Right atrium auricular region (tissue), 2 donors: ENCODE results near the gene POC5. TPM values are rescaled to one million over a fixed set of nuclear protein-coding genes. Genes with fewer than 3 reads are reported as not detected.
A peak's percentile ranks its signal among the peaks of the same experiment; 100 is the strongest.

Source experiments
- DNase-seq: peaks from one replicate; pipeline ENCODE4 v3.0.0-alpha.2; 2019; ENCODE audit warnings: low spot score
- H3K27ac ChIP-seq, 2 donors: fragments of 200-600 bp; sonication (generic); 1 replicate in 1 of 2; 2 replicates in 1 of 2; pipeline ENCODE4 v1.5.1; 2016 to 2019
- H3K27me3 ChIP-seq, 2 donors: fragments of 200-600 bp; sonication (generic); one replicate each; pipeline versions ENCODE4 v1.5.1 to v1.6.0; 2017 to 2019
- H3K36me3 ChIP-seq: fragments of 200-600 bp; sonication (generic); one replicate; pipeline ENCODE4 v1.5.1; 2016
- H3K4me1 ChIP-seq, 2 donors: fragments of 200-600 bp; sonication (generic); one replicate each; pipeline versions ENCODE4 v1.5.1 to v1.6.0; 2017 to 2019
- H3K4me3 ChIP-seq, 2 donors: fragments of 200-600 bp; sonication (generic); 1 replicate in 1 of 2; 2 replicates in 1 of 2; pipeline ENCODE4 v1.5.1; 2017 to 2019; ENCODE audit warnings: mild to moderate bottlenecking in 1 of 2, moderate library complexity in 1 of 2
- H3K9me3 ChIP-seq, 2 donors: fragments of 200-600 bp; sonication (generic); one replicate each; pipeline ENCODE4 v1.5.1; 2019
- CTCF ChIP-seq, 2 donors: fragments of 200-600 bp; sonication (generic); IDR thresholded peaks; one replicate each; pipeline ENCODE4 v1.5.1; 2019; ENCODE audit warnings: antibody characterized with exemption in 2 of 2
- total RNA-seq, 2 donors: library from RNA; depleted of rRNA; stranded (reverse); fragments of >200 nt; gene quantifications; one replicate each; pipeline ENCODE4 v1.1.0, GENCODE V29; 2016

Gene POC5
- total RNA-seq, 2 donors from 2014 or later, result 2.8 to 12.6 TPM

- H3K27me3 ChIP-seq, result no peaks in the 10 kb centered on the region
- H3K4me1 ChIP-seq, result no peaks in the 10 kb centered on the region
- no peaks in the 10 kb centered on the region for H3K36me3 ChIP-seq
- no peak for DNase-seq
- peak; percentile 69 to 80 for TF ChIP-seq CTCF (IDR thresholded peaks at IDR 0.05)
- H3K4me3 ChIP-seq, result no peak overlapping the region
- H3K9me3 ChIP-seq, result no peaks in the 10 kb centered on the region
- no peak overlapping the region for H3K27ac ChIP-seq
Measured at GRCh38 chr5:75681125-75681830, 36.0 kb downstream of the POC5 start.

DNA sequence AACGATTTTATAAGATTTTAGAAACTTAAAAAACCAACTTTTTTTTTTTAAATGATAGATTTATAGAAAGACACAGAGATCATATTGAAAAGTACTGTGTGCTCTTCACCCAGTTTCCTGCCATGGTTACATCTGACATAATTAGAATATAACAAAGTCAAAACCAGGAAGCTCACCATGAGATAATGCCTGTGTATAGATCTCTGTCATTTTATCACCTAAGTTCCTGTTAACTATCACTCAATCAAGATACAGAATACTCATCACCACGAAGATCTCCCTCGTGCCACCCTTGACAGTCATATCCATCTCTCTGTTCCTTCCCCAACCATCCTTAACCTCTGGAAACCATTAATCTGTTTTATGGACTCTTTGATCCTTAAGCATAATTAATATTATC, 39.1 kb downstream of the POC5 start:
- H3K4me3 ChIP-seq, result no peak overlapping the region
- H3K36me3 ChIP-seq, result no peaks in the 10 kb centered on the region
- DNase-seq, result no peak
- H3K27me3 ChIP-seq, result no peaks in the 10 kb centered on the region
- no peaks in the 10 kb centered on the region for H3K9me3 ChIP-seq
- no peak for TF ChIP-seq CTCF (IDR thresholded peaks at IDR 0.05)
- no peak overlapping the region for H3K27ac ChIP-seq
- no peaks in the 10 kb centered on the region for H3K4me1 ChIP-seq

DNA sequence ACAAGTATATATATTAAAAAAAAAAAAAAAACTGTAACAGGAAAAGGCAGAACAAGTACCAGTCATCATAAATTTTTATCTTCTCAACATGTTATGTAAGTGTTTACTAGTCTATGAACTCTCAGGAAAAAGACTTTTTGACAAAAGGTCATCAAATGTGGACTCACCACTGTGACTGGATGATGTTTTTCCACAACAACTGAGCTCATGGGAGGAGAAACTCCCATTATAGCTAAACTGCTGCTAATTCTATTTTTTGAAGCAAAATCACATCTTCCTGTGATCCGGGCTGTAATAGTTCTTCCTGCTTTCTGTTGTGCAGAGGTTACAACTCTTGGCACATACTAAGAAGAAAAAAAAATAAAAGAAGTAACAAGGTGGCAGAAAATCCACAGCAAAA, 39.6 kb downstream of the POC5 start:
- DNase-seq, result no peak
- H3K36me3 ChIP-seq, result no peaks in the 10 kb centered on the region
- no peak for TF ChIP-seq CTCF (IDR thresholded peaks at IDR 0.05)
- H3K9me3 ChIP-seq, result no peaks in the 10 kb centered on the region
- H3K4me3 ChIP-seq, result no peak overlapping the region
- H3K27ac ChIP-seq, result no peak overlapping the region
- no peaks in the 10 kb centered on the region for H3K27me3 ChIP-seq
- H3K4me1 ChIP-seq, result no peaks in the 10 kb centered on the region

DNA sequence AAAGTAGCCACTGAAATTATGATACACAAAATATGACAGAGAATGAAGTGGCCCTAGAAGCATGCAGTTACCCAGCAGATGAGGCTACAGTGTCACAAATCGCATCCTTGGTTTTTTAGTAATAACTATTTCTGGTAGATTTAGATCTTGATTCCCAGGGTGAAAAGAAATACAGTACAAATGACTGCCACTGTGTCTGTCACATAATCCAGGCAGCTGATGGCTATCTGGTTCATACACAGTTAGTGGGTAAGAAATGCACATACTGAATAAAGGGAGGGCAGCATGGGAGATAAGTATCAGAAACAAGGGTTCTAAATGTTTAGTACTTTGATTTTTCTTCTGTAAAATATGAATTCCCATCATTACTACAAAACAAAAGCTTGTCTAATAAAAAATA, 41.5 kb downstream of the POC5 start:
- Histone ChIP-seq H3K4me3 (no peak overlapping the region), H3K27me3 (no peaks in the 10 kb centered on the region), H3K27ac (no peak overlapping the region), H3K4me1 (no peaks in the 10 kb centered on the region), H3K36me3 (no peaks in the 10 kb centered on the region), H3K9me3 (no peaks in the 10 kb centered on the region)
- no peak for DNase-seq
- no peak for TF ChIP-seq CTCF (IDR thresholded peaks at IDR 0.05)

- Histone ChIP-seq H3K27me3 (no peaks in the 10 kb centered on the region), H3K4me1 (peaks cover 0 to 11% of the 10 kb centered on the region in 2 donors), H3K27ac (no peak overlapping the region), H3K36me3 (no peaks in the 10 kb centered on the region), H3K4me3 (no peak overlapping the region), H3K9me3 (no peaks in the 10 kb centered on the region)
- no peak for TF ChIP-seq CTCF (IDR thresholded peaks at IDR 0.05)
- no peak for DNase-seq
Measured at GRCh38 chr5:75672616-75673015, 44.6 kb downstream of the POC5 start.

- Histone ChIP-seq H3K27ac (no peak overlapping the region), H3K27me3 (no peaks in the 10 kb centered on the region), H3K36me3 (no peaks in the 10 kb centered on the region), H3K4me1 (peaks cover 0 to 11% of the 10 kb centered on the region in 2 donors), H3K9me3 (no peaks in the 10 kb centered on the region), H3K4me3 (no peak overlapping the region)
- TF ChIP-seq CTCF (IDR thresholded peaks at IDR 0.05), result no peak
- no peak for DNase-seq
Measured at GRCh38 chr5:75671506-75671905, 45.7 kb downstream of the POC5 start.
